ENCODE measurements around the gene NRXN3. TPM values are rescaled to one million over a fixed set of nuclear protein-coding genes. Genes with fewer than 3 reads are reported as not detected.

Gene NRXN3
- total and polyA plus RNA-seq, 2 experiments from 2014 or later, result 0.69 to 1.5 TPM

DNA sequence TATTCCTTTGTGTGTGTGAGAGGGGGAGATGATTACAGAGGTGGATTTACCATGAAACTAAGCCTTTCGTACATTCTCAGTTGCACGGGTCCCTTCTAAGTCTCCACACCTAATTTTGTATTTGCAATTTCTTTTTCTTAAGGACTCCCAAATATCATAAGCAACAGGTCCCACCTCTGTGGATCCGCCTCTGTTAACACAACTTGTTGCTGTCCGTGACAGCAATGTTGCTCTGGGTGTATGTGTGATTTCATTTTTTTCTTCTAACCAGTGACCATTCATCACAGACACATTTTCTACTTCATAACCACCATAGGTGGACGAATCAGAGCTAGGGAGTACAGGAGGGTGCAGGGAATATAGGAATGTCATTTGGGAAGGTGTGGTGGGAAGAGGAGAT, 81.1 kb downstream of the NRXN3 start:
- Histone ChIP-seq H3K4me1 (ENCODE audit: low read depth) (no peaks in the 10 kb centered on the region), H3K4me3 (no peak overlapping the region), H3K9me3 (ENCODE audit: low read depth) (no peaks in the 10 kb centered on the region), H3K27me3 (peaks cover 2% of the 10 kb centered on the region), H3K27ac (no peak overlapping the region), H3K36me3 (no peaks in the 10 kb centered on the region)
- TF ChIP-seq, protein P1, sequence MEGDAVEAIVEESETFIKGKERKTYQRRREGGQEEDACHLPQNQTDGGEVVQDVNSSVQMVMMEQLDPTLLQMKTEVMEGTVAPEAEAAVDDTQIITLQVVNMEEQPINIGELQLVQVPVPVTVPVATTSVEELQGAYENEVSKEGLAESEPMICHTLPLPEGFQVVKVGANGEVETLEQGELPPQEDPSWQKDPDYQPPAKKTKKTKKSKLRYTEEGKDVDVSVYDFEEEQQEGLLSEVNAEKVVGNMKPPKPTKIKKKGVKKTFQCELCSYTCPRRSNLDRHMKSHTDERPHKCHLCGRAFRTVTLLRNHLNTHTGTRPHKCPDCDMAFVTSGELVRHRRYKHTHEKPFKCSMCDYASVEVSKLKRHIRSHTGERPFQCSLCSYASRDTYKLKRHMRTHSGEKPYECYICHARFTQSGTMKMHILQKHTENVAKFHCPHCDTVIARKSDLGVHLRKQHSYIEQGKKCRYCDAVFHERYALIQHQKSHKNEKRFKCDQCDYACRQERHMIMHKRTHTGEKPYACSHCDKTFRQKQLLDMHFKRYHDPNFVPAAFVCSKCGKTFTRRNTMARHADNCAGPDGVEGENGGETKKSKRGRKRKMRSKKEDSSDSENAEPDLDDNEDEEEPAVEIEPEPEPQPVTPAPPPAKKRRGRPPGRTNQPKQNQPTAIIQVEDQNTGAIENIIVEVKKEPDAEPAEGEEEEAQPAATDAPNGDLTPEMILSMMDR (IDR thresholded peaks at IDR 0.05; ENCODE audit: low read depth, low read length), result no peak
- DNase-seq (ENCODE audit: low read depth in 1 of 2, low spot score in 1 of 2), result no peak

DNA sequence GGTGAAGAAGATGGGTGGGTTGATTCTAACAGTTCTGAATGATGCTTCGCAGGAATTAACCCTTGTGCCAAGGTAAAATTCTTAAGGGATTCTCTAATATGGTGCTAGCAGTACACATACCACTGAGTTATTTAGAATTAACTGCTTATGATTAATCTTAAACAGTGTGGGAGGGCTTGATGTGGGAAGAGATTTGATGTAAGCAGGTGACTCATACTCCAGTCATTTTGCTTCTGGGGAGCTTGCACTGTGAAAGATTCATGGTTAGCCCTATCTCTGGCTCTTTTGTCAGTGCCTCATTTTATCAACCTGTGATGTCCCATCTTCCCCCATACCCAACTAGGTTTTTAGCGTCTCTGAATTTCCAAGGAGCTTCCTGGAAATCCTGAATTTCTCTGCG, 83.8 kb downstream of the NRXN3 start:
- DNase-seq (ENCODE audit: low read depth in 1 of 2, low spot score in 1 of 2), result peak in 1 of 2 donors; percentile 23
- TF ChIP-seq, protein P1 (IDR thresholded peaks at IDR 0.05; ENCODE audit: low read depth, low read length), result no peak
- Histone ChIP-seq H3K9me3 (ENCODE audit: low read depth) (no peaks in the 10 kb centered on the region), H3K4me3 (no peak overlapping the region), H3K27me3 (peaks cover 6% of the 10 kb centered on the region), H3K27ac (no peak overlapping the region), H3K4me1 (ENCODE audit: low read depth) (no peaks in the 10 kb centered on the region), H3K36me3 (no peaks in the 10 kb centered on the region)

DNA sequence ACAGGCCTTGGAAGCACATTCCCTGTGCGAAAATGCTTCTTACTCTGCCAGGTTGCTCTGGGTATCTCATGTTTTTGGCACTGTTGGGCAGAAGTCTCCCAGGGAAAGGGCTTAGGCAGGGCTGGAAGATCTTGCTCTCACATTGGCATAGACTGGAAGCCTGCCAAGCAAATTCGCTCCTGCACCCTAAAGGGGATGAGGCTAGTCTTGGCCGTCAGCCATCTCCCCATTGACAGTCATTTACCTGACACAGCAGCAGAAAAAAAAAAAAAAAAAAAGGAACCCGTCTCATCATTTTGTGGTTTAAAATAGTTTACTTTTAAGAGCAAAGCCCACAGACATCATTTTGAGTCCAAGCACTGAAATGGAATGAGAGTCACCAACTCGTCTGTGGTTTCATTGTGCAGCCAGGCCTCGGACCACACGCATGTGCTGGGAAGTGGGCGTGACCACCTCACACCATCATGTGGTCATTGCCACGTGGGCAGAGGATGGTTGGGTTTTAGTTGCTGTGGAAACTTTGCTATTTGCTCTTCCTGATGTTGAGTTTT, 84.8 kb downstream of the NRXN3 start:
- no peaks in the 10 kb centered on the region for H3K36me3 ChIP-seq
- H3K27ac ChIP-seq, result no peak overlapping the region
- H3K4me3 ChIP-seq, result no peak overlapping the region
- TF ChIP-seq, protein P1 (IDR thresholded peaks at IDR 0.05; ENCODE audit: low read depth, low read length), result no peak
- no peaks in the 10 kb centered on the region for H3K4me1 ChIP-seq (ENCODE audit: low read depth)
- H3K27me3 ChIP-seq, result peaks cover 6% of the 10 kb centered on the region
- H3K9me3 ChIP-seq (ENCODE audit: low read depth), result no peaks in the 10 kb centered on the region
- DNase-seq (ENCODE audit: low read depth in 1 of 2, low spot score in 1 of 2), result peak in 1 of 2 donors; percentile 8

DNA sequence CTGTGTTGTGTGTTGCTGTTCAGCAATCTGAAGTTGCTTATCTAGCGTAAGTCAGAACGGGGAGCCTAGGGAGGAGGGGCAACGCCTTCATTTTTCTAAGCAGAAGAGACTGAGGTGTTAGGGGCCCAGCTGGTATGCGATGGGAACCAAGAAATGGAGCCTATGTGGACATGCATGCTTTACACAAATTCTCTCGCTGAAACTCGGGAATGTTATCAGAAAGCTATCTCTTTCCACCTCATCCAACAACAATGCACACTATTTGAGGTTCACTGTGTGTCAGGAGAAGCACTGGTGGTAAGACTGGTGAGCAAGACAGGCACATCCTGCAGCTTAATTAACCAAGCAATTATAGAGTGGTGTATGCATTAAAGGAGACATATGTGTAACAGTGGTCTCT, 89.7 kb downstream of the NRXN3 start:
- DNase-seq (ENCODE audit: low read depth in 1 of 2, low spot score in 1 of 2), result no peak
- Histone ChIP-seq H3K4me1 (ENCODE audit: low read depth) (no peaks in the 10 kb centered on the region), H3K36me3 (no peaks in the 10 kb centered on the region), H3K9me3 (ENCODE audit: low read depth) (no peaks in the 10 kb centered on the region), H3K27ac (no peak overlapping the region), H3K4me3 (no peak overlapping the region), H3K27me3 (peaks cover 4% of the 10 kb centered on the region)
- TF ChIP-seq, protein P1 (IDR thresholded peaks at IDR 0.05; ENCODE audit: low read depth, low read length), result no peak

DNA sequence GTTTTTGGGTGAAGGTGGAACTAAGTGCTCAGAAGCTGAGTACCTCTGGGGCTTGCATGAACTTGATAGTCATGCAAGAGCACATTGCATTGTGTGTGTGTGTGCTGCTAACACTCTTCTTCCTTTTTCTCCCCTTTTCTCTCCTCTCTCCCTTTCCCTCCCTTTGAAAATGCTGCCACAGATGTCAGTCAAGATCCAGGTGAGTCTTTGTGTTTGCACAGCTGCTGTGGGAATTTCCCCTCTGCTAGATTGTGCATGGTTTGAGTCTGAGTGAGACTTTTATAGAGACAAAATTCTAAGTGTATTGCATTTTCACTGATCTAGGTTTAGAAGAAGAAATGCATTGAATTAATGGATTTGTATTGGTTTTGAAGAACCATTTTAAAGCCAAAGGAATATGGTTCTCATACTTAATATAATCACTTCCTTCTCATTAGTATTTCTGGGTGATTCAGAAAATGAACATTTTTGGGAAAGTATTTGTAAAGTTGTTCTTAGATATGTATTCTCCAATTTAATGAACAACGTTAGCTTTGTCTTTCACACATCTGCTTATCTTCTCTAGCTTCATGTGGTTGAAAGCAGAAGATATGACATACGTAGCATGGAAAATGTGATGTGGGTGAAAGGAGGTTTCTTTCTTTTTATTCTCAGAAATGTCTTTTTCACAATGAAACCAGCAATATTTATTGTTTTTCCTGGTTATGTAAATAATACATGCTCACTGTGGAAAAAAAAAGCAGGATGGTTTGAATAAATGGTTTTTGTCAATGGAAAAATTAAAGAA, 108.5 kb downstream of the NRXN3 start:
- Histone ChIP-seq H3K36me3 (no peaks in the 10 kb centered on the region), H3K4me3 (no peak overlapping the region), H3K27ac (no peak overlapping the region), H3K27me3 (no peaks in the 10 kb centered on the region), H3K4me1 (ENCODE audit: low read depth) (no peaks in the 10 kb centered on the region), H3K9me3 (ENCODE audit: low read depth) (no peaks in the 10 kb centered on the region)
- TF ChIP-seq, protein P1 (IDR thresholded peaks at IDR 0.05; ENCODE audit: low read depth, low read length), result no peak
- DNase-seq (ENCODE audit: low read depth in 1 of 2, low spot score in 1 of 2), result no peak

Data from cardiac muscle cell (in vitro differentiated cells and primary cell).